Measurements from ENCODE around the gene TRMT1.

DNA sequence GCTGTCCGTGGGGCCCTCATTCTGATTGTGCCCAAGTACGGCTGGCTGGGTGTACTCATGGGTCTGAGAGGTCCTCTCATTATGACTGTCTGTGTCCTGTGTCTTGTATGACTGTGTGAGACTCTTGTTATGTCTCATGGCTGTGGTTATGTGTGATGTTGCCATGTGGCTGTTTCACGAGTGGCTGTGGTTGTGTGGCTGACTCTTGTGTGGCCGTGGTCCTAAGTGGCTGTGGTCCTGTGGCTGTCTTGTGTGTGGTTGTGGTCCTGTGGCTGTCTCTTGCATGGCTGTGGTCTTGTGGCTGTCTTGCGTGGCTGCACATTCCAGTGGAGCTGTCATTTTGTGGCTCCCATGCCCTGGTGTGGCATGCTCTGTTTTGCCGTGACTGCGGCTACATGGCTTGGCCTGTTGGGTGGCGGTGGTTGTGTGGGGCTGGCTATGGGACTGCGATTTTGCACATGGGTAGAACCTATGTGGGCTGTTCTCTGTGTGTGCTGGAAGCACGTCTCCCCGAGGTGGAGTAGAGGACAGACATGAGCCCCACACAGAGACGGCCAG is 16.4 kb downstream of the TRMT1 start:
- no peak for TF ChIP-seq POLR2A (IDR thresholded peaks at IDR 0.05)
- TF ChIP-seq, protein P1, sequence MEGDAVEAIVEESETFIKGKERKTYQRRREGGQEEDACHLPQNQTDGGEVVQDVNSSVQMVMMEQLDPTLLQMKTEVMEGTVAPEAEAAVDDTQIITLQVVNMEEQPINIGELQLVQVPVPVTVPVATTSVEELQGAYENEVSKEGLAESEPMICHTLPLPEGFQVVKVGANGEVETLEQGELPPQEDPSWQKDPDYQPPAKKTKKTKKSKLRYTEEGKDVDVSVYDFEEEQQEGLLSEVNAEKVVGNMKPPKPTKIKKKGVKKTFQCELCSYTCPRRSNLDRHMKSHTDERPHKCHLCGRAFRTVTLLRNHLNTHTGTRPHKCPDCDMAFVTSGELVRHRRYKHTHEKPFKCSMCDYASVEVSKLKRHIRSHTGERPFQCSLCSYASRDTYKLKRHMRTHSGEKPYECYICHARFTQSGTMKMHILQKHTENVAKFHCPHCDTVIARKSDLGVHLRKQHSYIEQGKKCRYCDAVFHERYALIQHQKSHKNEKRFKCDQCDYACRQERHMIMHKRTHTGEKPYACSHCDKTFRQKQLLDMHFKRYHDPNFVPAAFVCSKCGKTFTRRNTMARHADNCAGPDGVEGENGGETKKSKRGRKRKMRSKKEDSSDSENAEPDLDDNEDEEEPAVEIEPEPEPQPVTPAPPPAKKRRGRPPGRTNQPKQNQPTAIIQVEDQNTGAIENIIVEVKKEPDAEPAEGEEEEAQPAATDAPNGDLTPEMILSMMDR (IDR thresholded peaks at IDR 0.05), result no peak

Measured in Peyer's patch (tissue), 4 donors.